A673 (cell line): ENCODE data around the gene NRBP1.

Experiments
- CTCF ChIP-seq: fragments of 300-800, 200-600 bp; sonication (generic); conservative IDR thresholded peaks from 2 replicates; pipeline ENCODE4 v1.5.1; 2017; ENCODE audit warnings: low read depth, mild to moderate bottlenecking, antibody characterized with exemption, low read length, moderate library complexity, mixed read lengths
- EZH2 ChIP-seq: fragments of 200-600 bp; sonication (generic); IDR thresholded peaks from 2 replicates; pipeline ENCODE4 v1.6.1; 2017; ENCODE audit warnings: borderline replicate concordance, low read depth, mild to moderate bottlenecking, mixed read lengths, antibody characterized with exemption, low read length; ENCODE audit not compliant: poor library complexity, severe bottlenecking

GRCh38 chr2:27464443-27464842 lies 36.0 kb downstream of the NRBP1 start:
- TF ChIP-seq CTCF = no peak
- TF ChIP-seq EZH2 = no peak
